ENCODE data around the gene STAB1.

STAB1 gene

GRCh38 chr3:52479877-52480575 is 15.1 kb upstream of the STAB1 start:
- Histone ChIP-seq H3K79me2 (ENCODE audit: control insufficient read depth, low read length) (no peaks in the 10 kb centered on the region), H3K4me2 (ENCODE audit: low read length) (no peak overlapping the region), H3K4me1 (ENCODE audit: control insufficient read depth, low read length) (no peaks in the 10 kb centered on the region), H3K27me3 (ENCODE audit: control insufficient read depth, low read length) (no peaks in the 10 kb centered on the region), H3K4me3 (ENCODE audit: low read length) (no peak overlapping the region), H3K27ac (ENCODE audit: low read depth, low read length) (no peak overlapping the region), H3K9me2 (replicated peaks; ENCODE audit: control insufficient read depth, low read length) (no peaks in the 10 kb centered on the region), H4K20me1 (ENCODE audit: control insufficient read depth, insufficient read depth, low read depth, low read length) (no peaks in the 10 kb centered on the region), H3K36me3 (ENCODE audit: control insufficient read depth, low read length) (peaks cover 71% of the 10 kb centered on the region), H3F3A (ENCODE audit: control insufficient read depth, insufficient read depth) (no peaks in the 10 kb centered on the region), H3K9me3 (ENCODE audit: control insufficient read depth, insufficient read depth, low read length) (no peaks in the 10 kb centered on the region)
- TF ChIP-seq, protein P1, sequence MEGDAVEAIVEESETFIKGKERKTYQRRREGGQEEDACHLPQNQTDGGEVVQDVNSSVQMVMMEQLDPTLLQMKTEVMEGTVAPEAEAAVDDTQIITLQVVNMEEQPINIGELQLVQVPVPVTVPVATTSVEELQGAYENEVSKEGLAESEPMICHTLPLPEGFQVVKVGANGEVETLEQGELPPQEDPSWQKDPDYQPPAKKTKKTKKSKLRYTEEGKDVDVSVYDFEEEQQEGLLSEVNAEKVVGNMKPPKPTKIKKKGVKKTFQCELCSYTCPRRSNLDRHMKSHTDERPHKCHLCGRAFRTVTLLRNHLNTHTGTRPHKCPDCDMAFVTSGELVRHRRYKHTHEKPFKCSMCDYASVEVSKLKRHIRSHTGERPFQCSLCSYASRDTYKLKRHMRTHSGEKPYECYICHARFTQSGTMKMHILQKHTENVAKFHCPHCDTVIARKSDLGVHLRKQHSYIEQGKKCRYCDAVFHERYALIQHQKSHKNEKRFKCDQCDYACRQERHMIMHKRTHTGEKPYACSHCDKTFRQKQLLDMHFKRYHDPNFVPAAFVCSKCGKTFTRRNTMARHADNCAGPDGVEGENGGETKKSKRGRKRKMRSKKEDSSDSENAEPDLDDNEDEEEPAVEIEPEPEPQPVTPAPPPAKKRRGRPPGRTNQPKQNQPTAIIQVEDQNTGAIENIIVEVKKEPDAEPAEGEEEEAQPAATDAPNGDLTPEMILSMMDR (IDR thresholded peaks at IDR 0.05; ENCODE audit: low read depth, low read length, poor library complexity, severe bottlenecking), result no peak
- no peak for TF ChIP-seq EZH2phosphoT487 (IDR thresholded peaks at IDR 0.05; ENCODE audit: borderline replicate concordance, low read length)

DNA sequence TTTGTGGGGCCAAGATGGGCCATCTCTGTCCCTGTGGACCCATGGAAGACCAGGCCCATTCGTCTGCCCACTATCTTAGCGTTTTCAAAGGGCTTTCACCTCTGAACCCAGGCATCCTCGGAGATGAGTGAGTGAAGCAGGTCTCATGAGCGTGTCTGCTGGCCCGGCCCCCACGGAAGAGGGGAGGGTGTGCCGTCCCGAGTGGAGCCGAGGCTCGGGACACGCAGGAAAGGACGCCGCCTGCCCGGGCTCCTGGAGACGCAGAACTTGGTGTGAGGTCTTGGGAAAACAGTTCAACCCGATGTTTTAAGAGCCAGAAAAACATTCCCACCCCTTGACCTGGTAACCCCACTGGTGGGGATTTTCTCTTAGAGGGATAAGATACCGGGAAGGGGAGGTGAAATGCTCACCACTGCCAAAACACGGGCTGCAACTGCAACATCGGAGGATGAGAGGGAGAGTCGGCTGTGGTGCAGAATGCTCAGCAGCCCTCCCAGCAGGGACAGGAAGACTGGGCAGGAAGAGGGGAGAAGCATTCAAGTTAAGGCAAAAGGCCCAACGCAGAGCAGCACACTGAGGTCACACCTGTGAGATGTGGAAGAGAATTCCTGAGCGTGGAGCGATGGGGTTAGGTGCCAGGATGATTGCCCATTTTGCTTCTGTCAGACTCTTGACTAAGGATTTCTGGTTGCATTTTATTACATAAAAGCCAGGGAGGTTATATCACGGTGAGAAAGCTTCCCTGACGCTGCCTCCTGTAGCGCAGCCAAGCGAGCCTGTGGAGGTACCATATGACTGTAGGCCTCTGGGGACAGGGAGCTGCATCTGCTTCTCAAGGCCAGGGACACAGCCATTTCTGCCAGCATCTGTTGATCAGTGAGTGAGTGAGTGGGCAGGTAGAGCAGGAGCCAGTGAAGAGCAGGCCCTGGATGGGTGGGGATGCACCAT is 14.1 kb upstream of the STAB1 start:
- H4K20me1 ChIP-seq (ENCODE audit: control insufficient read depth, insufficient read depth, low read depth, low read length), result no peaks in the 10 kb centered on the region
- H3K9me2 ChIP-seq (replicated peaks; ENCODE audit: control insufficient read depth, low read length), result no peaks in the 10 kb centered on the region
- no peak overlapping the region for H3K4me3 ChIP-seq (ENCODE audit: low read length)
- peaks cover 70% of the 10 kb centered on the region for H3K36me3 ChIP-seq (ENCODE audit: control insufficient read depth, low read length)
- no peaks in the 10 kb centered on the region for H3K9me3 ChIP-seq (ENCODE audit: control insufficient read depth, insufficient read depth, low read length)
- H3K4me1 ChIP-seq (ENCODE audit: control insufficient read depth, low read length), result no peaks in the 10 kb centered on the region
- no peak for TF ChIP-seq EZH2phosphoT487 (IDR thresholded peaks at IDR 0.05; ENCODE audit: borderline replicate concordance, low read length)
- TF ChIP-seq, protein P1 (IDR thresholded peaks at IDR 0.05; ENCODE audit: low read depth, low read length, poor library complexity, severe bottlenecking), result no peak
- H3K27me3 ChIP-seq (ENCODE audit: control insufficient read depth, low read length), result no peaks in the 10 kb centered on the region
- no peak overlapping the region for H3K4me2 ChIP-seq (ENCODE audit: low read length)
- H3K27ac ChIP-seq (ENCODE audit: low read depth, low read length), result no peak overlapping the region
- no peaks in the 10 kb centered on the region for H3F3A ChIP-seq (ENCODE audit: control insufficient read depth, insufficient read depth)
- H3K79me2 ChIP-seq (ENCODE audit: control insufficient read depth, low read length), result no peaks in the 10 kb centered on the region

DNA sequence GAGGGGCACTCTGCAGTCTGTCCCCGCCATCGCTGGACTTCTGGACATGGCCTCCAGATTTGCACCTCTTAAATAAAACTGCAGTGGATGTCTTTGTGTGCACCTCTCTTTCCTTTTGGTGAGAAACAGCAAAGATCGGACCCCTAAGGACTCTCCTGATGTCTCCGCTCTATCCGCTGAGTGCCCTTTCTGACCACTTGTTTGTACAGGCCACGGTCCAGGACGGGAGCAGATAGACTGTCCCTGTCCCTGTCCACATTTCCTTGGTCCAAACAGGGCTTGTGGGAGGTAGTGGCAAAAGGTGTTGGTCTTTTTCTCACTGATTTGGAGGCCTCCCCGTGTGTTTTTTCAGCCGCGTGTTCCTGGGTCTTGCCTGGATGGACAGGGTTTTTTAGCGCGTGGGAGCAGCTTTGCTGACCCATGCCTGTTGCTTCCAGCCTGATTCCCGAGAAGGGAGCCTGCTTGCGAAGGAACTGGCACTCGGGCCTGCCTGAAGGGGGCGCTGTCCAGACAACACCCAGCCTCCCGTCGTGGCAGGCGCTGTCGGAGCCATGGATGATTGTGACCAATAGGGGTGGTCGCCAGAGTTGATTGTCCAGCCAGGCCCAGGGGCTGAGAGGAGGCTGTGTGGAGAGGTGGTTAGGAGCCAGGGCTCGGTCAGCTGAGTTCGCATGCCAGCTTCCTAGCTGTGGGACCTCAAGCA is 13.2 kb upstream of the STAB1 start:
- no peak overlapping the region for H3K27ac ChIP-seq (ENCODE audit: low read depth, low read length)
- H3F3A ChIP-seq (ENCODE audit: control insufficient read depth, insufficient read depth), result no peaks in the 10 kb centered on the region
- no peaks in the 10 kb centered on the region for H3K9me3 ChIP-seq (ENCODE audit: control insufficient read depth, insufficient read depth, low read length)
- no peaks in the 10 kb centered on the region for H3K79me2 ChIP-seq (ENCODE audit: control insufficient read depth, low read length)
- no peak overlapping the region for H3K4me2 ChIP-seq (ENCODE audit: low read length)
- H3K9me2 ChIP-seq (replicated peaks; ENCODE audit: control insufficient read depth, low read length), result no peaks in the 10 kb centered on the region
- no peak overlapping the region for H3K4me3 ChIP-seq (ENCODE audit: low read length)
- TF ChIP-seq, protein P1 (IDR thresholded peaks at IDR 0.05; ENCODE audit: low read depth, low read length, poor library complexity, severe bottlenecking), result peak; percentile 76
- TF ChIP-seq EZH2phosphoT487 (IDR thresholded peaks at IDR 0.05; ENCODE audit: borderline replicate concordance, low read length), result no peak
- H4K20me1 ChIP-seq (ENCODE audit: control insufficient read depth, insufficient read depth, low read depth, low read length), result no peaks in the 10 kb centered on the region
- H3K36me3 ChIP-seq (ENCODE audit: control insufficient read depth, low read length), result peaks cover 69% of the 10 kb centered on the region
- H3K27me3 ChIP-seq (ENCODE audit: control insufficient read depth, low read length), result no peaks in the 10 kb centered on the region
- H3K4me1 ChIP-seq (ENCODE audit: control insufficient read depth, low read length), result no peaks in the 10 kb centered on the region
